Hematopoietic multipotent progenitor cell (in vitro differentiated cells): ENCODE results near the gene DAZAP1. TPM values are rescaled to one million over a fixed set of nuclear protein-coding genes. Genes with fewer than 3 reads are reported as not detected.
"Not testable (repeated sequence)": the region's sequence is repeated elsewhere in the genome, so short reads cannot be mapped to it uniquely, and the experiment has no call there.

ENCODE experiments used
- DNase-seq, 3 donors: peaks; one replicate each; pipeline ENCODE4 v3.0.0-alpha.2; 2011 to 2015; ENCODE audit warnings: low read depth in 2 of 3, low spot score in 2 of 3
- total RNA-seq: library from RNA; depleted of rRNA; stranded (reverse); fragments of >200 nt; gene quantifications from one replicate; pipeline ENCODE4 v1.2.3, GENCODE V29; 2012

Gene DAZAP1
- total RNA-seq, 1 donor: 46.9 TPM

DNA sequence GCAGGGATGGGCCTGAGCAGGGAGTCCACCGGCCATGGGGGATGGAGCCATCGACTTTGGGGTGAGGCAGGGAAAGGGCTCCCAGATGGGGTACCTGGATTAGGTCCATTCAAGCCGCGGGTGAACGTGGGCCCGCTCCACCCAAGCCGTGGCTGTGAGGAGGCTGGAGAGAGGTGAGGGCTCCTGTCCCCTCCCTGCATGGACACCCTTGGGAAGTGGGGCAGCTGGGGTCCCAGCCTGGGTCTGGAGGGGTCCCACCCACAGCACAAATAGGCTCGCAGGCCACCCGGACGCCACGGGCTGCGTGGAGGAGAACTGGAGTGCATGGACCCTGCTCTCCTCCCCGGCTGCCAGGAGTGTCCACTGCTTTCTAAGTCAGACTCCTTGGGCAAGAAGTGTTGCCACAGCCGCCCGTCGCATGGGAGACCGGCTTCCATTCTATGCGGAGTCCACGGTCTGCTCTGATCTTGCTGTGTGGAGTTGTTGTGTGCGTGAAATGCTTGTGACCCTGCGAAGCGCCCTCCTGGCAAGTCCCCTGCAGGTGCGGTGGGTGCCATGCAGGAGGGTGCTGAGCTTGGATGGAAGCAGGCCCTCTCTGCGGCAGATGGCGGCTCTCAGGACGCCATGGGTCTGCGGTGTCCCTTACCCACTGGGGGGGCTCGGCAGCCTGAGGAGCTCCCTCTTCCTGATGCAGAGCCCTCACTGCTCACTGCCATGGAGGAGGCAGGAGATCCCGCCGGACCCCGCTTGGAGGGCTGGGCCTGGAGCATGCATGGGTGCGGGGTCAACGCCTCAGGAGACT is 2.0 kb downstream of the DAZAP1 start:
- no peak for DNase-seq

DNA sequence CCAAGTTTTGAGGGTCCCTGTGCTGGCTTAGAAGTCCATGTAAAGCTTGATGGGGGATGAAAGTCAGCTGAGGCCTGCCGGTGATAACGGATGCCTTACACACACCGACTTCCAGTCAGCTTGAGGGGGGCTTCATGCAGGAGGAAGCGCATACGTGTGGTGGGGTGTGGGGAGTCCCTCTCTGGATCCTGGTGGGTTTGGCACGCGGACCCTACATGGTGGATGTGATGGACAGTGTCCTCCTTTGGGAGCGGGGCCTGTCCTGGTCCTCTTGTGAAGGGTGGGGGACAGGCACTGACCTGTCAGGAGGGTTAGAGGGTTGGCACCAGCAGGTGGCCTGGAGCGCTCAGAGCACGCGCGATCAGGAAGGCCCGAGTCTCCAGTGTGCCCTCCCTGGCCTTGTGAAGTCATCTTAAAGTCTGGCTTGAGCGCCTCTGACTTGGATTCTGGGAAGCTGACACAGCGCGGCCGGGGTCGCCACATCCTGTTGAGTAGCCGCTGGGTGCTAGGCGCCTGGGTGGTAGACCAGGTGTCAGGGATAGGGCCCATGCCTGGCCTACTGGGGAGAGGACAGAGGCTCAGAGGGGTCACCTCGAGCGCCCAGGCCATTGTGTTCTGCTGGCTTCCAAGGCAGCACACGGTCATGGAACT is 2.9 kb downstream of the DAZAP1 start:
- DNase-seq: no peak

DNA sequence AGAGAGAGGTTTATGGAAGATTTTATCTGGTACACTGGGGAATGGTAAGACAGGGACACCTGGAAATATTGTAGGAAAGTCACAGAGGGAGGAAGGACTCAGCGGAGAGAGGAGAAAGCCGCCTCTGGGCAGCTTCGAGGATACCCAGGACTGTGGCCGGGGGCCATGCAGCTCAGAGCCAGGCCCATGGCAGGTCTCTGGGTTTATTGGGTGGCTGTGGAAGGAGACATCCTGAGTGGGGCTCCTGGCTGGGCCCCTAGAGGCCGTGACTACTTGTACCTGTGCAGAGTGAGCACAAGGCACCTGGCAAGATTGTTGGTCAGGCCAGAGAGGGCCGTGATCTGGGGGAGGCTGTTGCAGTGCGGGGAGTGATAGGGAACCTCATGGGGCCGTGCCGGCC is 3.4 kb downstream of the DAZAP1 start:
- no peak for DNase-seq

- no peak for DNase-seq
Observed at GRCh38 chr19:1411255-1412191, 4.1 kb downstream of the DAZAP1 start.

- no peak for DNase-seq
Observed at GRCh38 chr19:1412323-1412923, 5.0 kb downstream of the DAZAP1 start.

- DNase-seq: no peak
Observed at GRCh38 chr19:1412995-1413800, 5.8 kb downstream of the DAZAP1 start.

DNA sequence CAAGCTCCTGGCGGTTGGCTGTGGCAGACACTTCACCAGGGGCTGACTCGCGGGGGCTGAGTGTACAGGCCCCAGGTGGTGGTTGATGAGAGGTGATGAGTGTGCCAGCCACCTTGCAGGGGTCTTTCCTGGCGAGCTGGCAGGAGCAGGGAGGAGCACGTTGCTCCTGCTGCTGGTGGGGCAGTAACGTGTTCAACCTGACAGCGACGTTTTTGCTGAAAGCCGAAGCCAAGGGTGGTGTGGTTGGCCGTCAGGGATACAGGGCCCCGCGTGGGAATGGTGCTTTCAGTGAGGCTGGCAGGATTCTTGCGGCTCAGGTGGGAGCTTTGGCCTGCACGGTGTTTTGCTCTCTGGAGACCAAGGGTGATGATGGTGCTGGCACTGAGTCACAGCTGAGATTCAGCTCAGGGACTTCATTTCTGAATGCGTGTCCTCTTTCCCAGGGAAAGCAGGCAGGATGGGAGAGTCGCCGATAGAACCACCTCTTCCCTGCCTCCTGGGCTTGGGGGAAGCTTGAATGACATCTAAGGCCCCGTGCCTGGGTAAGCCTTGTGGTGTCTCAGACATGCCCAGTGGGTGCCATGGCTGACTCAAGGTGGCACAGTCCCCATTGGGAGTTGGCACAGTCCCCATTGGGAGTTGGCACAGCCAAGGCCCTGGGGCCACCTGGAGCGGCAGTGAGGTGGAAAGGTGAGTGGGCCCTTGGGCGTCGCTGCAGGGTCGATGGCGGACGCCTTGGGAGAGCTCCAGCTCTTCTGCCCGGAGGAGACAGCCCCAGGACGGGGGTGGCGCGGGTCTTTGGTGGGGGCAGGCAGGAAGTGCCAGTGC is 8.8 kb downstream of the DAZAP1 start:
- DNase-seq: no peak

DNA sequence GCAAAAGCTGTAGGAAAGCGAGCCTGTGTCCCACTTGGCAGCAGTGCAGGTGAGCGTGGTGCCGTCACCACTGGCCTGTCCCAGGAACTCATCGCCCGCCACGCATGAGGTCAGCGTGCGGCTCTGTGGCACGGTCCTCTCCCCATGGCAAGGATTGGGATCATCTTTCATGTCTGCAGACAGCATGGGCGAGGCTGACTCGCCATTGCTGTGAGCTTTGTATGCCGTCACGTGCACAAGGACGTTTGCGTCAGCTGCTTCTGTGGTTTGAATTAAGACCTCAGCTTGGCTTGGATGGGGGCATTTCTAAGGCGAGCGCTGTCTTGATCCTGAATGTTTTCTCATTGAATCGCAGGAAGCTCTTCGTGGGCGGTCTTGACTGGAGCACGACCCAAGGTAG is 9.8 kb downstream of the DAZAP1 start:
- DNase-seq: no peak

GRCh38 chr19:1417681-1418495 is 10.5 kb downstream of the DAZAP1 start:
- DNase-seq: no peak

GRCh38 chr19:1418496-1418775 is 11.1 kb downstream of the DAZAP1 start:
- no peak for DNase-seq

GRCh38 chr19:1418951-1419738 is 11.8 kb downstream of the DAZAP1 start:
- DNase-seq: no peak

DNA sequence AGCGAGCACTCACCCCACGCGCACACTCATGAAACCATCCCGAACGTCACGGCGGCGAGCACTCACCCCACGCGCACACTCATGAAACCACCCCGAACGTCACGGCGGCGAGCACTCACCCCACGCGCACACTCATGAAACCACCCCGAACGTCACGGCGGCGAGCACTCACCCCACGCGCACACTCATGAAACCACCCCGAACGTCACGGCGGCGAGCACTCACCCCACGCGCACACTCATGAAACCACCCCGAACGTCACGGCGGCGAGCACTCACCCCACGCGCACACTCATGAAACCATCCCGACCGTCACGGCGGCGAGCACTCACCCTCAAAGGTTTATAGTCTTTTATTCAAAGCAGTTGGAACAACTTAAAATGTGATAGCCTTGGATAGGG is 12.7 kb downstream of the DAZAP1 start:
- not testable (repeated sequence) for DNase-seq

DNA sequence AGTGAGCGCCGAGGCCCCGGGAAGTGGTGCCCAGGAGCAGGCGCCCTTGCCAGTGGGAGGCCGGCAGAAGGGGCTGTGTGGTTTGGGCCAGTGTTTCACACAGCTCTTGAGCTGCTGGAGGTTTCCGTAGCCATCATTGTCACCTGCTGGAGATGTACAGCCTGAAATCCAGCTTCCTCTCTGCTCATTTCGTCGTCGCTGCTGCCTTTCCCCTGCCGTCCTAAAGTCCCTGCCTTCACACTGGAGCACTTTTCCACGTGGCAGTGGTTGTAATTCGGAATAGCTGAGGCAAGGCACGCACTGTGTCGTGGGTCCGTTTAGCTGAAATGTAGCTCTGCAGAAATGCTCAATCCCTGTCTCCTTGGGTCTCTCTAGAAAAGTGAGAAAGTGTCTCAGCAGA is 13.2 kb downstream of the DAZAP1 start:
- no peak for DNase-seq

DNA sequence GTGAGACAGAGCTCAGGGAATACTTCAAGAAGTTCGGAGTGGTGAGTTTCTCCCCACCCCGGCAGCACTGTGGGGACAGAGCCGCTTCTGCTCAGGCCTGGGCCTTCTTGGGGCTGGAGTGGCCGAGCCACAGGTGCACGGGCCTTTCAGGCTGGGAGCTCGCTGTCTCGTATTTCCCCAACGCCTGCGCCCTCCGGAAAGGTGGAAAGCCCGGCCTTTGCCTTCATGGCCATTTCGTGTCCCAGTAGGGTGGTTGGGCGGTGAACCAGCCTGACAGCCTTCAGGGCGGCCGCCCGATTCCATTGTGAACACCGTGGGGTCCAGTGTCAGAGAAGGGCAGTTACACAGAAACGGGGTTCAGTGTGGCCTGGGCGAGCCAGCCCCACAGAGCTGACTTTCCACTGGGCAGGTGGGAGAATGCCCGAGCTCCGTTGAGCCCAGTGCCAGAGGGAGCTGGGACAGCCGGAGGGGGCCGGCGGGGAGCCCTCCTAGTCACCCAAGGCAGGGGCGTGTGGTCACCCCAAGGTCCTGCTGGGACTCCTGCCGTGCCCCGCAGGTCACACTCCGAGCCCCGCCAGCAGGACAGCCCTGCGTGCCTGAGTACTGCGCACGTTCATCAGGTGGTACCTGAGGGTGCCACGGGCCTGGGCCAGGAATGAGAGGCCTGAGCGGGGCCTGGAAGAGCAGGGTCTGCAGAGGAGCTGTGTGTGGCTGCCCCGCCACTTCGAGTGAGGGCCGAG is 14.0 kb downstream of the DAZAP1 start:
- no peak for DNase-seq

DNA sequence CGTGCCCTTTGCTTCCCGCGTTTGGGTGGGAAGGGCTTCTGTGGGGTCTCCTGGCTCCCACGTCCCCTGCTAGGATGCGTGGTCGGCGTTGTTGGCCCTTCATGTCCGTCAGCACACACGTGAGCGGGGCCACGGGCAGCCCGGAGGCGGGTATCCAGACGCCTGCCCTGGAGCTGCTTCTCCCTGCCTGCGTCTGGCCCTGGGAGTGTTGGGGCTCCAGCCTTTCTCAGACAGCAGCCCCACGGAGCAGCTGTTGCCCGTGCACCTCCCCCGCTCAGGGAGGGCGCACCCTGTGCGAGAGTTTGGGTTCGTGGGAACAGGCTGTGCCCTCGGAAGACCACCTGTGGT is 14.5 kb downstream of the DAZAP1 start:
- no peak for DNase-seq

DNA sequence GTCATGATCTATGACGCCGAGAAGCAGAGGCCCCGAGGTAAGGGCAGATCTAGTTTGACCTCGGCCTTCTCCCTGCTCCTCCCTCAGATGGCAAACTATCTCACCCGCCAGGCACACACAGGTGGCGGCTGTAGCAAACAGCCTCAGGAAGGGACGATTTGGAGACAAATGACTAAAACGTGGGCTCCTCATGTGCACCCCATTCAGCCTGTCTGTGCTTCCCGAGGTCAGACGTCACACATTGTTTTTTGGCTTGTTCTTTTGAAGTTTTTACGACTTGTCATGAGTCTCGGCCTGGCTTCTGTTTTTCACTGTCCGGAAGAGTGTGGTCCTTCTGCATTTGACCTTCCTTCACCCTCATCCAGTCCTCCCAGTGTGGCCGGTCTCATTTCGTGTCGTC is 15.0 kb downstream of the DAZAP1 start:
- no peak for DNase-seq

GRCh38 chr19:1422943-1423342 is 15.6 kb downstream of the DAZAP1 start:
- no peak for DNase-seq
